Skeletal muscle tissue (tissue), 4 donors: ENCODE results near the gene DOCK4. TPM values are rescaled to one million over a fixed set of nuclear protein-coding genes. Genes with fewer than 3 reads are reported as not detected.
A peak's percentile ranks its signal among the peaks of the same experiment; 100 is the strongest.

Source experiments
- H3K27ac ChIP-seq: one replicate; pipeline ENCODE4 v1.7.0; 2013; ENCODE audit warnings: mild to moderate bottlenecking, low read depth, low read length, inconsistent platforms
- H3K27me3 ChIP-seq, 3 donors: one replicate each; pipeline ENCODE4 v1.7.0; 2013; ENCODE audit warnings: low read length in 3 of 3; ENCODE audit not compliant: control insufficient read depth in 3 of 3, insufficient read depth in 3 of 3
- H3K36me3 ChIP-seq, 3 donors: one replicate each; pipeline ENCODE4 v1.7.0; 2013; ENCODE audit warnings: low read length in 3 of 3; ENCODE audit not compliant: control insufficient read depth in 3 of 3, insufficient read depth in 3 of 3
- H3K4me1 ChIP-seq, 3 donors: one replicate each; pipeline ENCODE4 v1.7.0; 2013; ENCODE audit warnings: low read length in 3 of 3, mild to moderate bottlenecking in 3 of 3; ENCODE audit not compliant: control insufficient read depth in 3 of 3, insufficient read depth in 3 of 3
- H3K4me3 ChIP-seq, 3 donors: one replicate each; pipeline ENCODE4 v1.7.0; 2013; ENCODE audit warnings: low read length in 3 of 3
- H3K9ac ChIP-seq, 3 donors: one replicate each; pipeline ENCODE4 v1.7.0; 2013; ENCODE audit warnings: low read length in 3 of 3, mild to moderate bottlenecking in 3 of 3, moderate library complexity in 2 of 3, low read depth in 1 of 3
- H3K9me3 ChIP-seq, 3 donors: one replicate each; pipeline ENCODE4 v1.7.0; 2013; ENCODE audit warnings: low read length in 3 of 3; ENCODE audit not compliant: control insufficient read depth in 3 of 3
- total RNA-seq: library from RNA; depleted of rRNA; stranded (reverse); fragments of >200 nt; gene quantifications from one replicate; pipeline ENCODE4 v1.2.3, GENCODE V29; 2014
- donor health status: Osteomylitis.

DOCK4 gene
- total RNA-seq, 1 donor from 2014 or later = 24.5 TPM

DNA sequence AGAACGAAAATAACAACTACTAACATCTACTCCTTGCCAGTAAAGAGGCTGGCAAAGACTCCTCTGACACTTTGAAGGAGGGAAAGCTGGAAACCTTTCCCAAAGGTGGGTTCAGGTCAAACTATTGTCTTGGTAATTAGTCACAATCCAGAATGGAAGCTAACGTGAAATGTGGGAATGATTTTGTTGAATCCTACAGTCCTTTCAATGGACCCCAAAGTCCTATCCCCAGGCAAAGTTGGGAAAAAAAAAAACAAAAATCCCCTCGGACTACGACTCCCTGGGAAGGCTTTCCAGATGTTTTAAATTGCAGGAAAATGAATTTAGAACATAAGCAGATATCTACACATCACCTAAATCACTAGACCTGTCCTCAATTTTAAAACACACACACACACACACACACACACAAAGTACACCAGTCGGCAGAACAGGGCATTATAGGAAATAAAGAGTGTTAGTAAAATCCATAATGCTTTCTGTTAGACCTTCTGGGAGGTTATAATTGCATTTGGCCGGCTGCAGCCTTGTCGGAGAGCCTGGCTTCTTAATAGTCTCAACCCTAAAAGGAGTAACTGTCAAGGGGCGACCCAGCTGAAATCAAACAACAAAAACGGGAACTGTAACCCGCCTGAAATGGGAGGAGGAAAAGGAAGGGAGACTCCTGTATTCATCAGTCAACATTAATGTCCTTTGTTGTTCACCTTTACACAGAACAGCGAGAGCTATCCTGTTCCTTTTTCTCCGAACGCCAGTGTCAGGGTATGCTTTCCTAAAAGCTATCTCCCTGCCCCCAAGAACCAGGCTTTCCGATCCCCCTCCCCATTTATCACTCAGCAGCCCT is 1.5 kb downstream of the DOCK4 start:
- Histone ChIP-seq H3K9ac (peak overlapping the region; percentile 93 to 98 (median 94)), H3K27me3 (no peaks in the 10 kb centered on the region), H3K9me3 (no peaks in the 10 kb centered on the region), H3K27ac (peak overlapping the region; percentile 82), H3K36me3 (no peaks in the 10 kb centered on the region), H3K4me1 (peaks cover 5 to 30% (median 15%) of the 10 kb centered on the region in 3 donors), H3K4me3 (peak overlapping the region; percentile 96 to 99 (median 98))

DNA sequence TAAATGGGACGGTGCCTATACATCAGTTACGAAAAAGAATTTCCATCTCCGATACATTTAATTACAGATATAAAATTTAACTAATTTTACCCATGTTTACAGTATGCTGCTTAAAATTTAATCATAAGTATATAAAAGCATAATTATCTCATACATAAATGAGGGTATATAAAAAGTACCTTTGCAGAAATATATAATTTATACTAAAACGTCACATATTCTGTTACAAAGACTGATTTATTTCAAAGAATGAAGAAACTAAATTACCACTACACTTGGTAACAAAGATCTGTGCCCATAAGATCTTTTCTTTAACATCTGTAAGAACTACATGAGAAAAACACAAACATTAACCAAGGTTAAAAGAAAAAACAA is 2.8 kb downstream of the DOCK4 start:
- Histone ChIP-seq H3K27me3 (no peaks in the 10 kb centered on the region), H3K9me3 (no peaks in the 10 kb centered on the region), H3K27ac (no peak overlapping the region), H3K36me3 (no peaks in the 10 kb centered on the region), H3K4me3 (no peak overlapping the region), H3K4me1 (peaks cover 5 to 30% (median 15%) of the 10 kb centered on the region in 3 donors), H3K9ac (no peak overlapping the region)

DNA sequence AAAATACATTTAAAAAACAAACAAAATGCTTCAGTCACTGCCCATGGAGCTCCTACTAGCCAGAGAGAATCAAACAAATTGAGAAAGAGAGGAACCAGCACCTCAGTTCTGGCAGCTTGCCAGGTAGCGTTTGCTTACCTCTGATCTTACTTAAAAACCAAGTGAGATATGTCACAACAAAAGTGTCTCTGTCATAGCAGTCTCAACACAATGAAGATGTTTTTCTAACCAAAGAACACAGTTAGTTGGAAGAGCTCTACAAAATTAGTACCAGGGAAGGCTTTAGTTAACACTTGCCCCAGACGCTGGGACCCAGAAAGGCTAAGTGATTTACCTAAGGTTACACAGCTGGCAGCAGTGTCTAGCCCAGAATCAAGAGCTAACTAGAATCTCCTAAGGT is 3.4 kb downstream of the DOCK4 start:
- no peak overlapping the region for H3K4me3 ChIP-seq
- peaks cover 5 to 30% (median 15%) of the 10 kb centered on the region in 3 donors for H3K4me1 ChIP-seq
- no peak overlapping the region for H3K27ac ChIP-seq
- no peak overlapping the region for H3K9ac ChIP-seq
- no peaks in the 10 kb centered on the region for H3K36me3 ChIP-seq
- H3K9me3 ChIP-seq = no peaks in the 10 kb centered on the region
- H3K27me3 ChIP-seq = no peaks in the 10 kb centered on the region

DNA sequence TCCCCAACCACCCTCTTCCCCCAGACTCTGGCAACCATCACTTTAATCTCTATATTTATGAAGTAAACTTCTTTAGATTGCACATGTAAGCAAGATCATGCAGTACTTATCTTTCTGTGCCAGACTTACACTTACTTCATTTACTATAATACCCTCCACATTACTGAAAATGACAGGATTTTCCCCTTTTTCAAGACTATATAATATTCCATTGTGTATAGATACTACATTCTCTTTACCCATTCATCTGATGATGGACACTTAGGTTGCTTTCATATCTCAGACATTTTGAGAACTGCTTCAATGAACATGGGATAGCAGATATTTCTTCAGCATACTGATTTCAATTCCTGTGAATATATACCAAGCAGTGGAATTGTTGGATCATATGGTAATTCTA is 4.4 kb downstream of the DOCK4 start:
- no peak overlapping the region for H3K9ac ChIP-seq
- H3K9me3 ChIP-seq = no peaks in the 10 kb centered on the region
- no peaks in the 10 kb centered on the region for H3K27me3 ChIP-seq
- H3K36me3 ChIP-seq = no peaks in the 10 kb centered on the region
- no peak overlapping the region for H3K27ac ChIP-seq
- no peak overlapping the region for H3K4me3 ChIP-seq
- peaks cover 5 to 25% (median 15%) of the 10 kb centered on the region in 3 donors for H3K4me1 ChIP-seq

DNA sequence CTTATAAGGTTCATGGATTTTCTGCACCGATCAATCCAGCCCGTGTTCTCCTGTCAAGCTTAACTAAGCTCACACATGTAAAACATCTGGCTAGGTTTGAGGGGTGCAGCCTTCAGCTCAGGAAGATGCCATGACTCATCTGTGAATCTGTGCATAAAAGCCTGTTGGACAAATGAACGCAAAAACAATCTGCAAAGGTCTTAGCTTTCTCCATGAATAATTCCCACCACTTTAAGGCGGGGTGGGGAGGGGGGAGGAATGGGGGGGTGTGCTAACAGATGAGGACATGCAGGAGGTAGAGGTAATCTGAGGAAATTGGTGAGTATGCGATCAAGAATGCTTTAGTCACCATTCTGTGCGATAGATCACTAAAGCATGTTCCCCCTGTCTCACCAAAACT is 4.8 kb downstream of the DOCK4 start:
- Histone ChIP-seq H3K36me3 (no peaks in the 10 kb centered on the region), H3K9me3 (no peaks in the 10 kb centered on the region), H3K27me3 (no peaks in the 10 kb centered on the region), H3K9ac (no peak overlapping the region), H3K27ac (no peak overlapping the region), H3K4me1 (peaks cover 5 to 25% (median 15%) of the 10 kb centered on the region in 3 donors), H3K4me3 (no peak overlapping the region)

DNA sequence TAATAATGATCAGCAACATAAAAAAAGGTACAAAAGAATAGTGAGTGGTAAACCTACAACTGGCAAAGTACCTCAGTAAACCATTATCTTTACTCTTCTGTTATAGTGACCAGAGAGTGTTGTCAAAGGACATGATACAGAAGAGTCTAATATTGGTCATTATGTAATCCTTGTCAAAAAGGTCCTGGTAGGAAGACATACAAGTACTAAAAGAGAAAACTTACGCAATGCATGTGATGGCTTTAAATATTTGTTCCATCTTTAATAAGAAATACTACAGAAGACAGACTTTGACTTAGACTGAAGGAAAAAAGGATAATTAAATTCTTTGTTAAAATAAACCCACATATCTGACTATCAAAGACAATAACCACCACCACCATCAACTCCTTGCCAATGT is 6.5 kb downstream of the DOCK4 start:
- H3K4me1 ChIP-seq = peaks cover 5 to 13% (median 11%) of the 10 kb centered on the region in 3 donors
- no peaks in the 10 kb centered on the region for H3K27me3 ChIP-seq
- no peak overlapping the region for H3K27ac ChIP-seq
- no peak overlapping the region for H3K9ac ChIP-seq
- H3K9me3 ChIP-seq = no peaks in the 10 kb centered on the region
- no peak overlapping the region for H3K4me3 ChIP-seq
- no peaks in the 10 kb centered on the region for H3K36me3 ChIP-seq

DNA sequence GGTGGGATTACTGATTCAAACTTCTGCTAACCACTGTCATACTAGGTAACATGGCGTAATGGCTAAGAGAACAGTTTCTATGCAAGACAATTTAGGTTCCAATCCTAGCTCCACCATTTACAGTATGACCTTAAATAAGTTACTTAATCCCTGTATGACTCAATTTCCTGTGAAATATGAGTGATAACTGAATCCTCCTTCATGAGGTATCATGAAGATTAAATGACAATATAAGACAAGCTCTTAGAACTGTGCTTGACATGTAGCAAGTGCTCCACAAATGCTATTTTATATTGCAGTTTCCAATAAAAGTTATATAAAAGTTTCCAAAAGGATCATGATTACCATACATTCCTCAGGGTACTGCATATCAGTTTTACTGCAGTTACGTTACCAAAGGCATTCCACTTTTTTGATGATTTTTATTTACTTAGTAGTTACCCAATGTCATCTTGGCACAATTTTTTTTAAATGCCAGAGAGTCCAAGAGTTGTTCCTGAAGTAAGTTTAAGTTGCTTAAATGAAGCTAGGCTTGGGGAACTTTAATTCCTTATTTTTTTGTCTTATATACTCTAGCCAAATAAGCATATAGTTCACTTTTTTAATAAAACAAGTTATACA is 7.1 kb downstream of the DOCK4 start:
- Histone ChIP-seq H3K9me3 (no peaks in the 10 kb centered on the region), H3K4me3 (no peak overlapping the region), H3K36me3 (no peaks in the 10 kb centered on the region), H3K27ac (no peak overlapping the region), H3K4me1 (peaks cover 3 to 7% (median 5%) of the 10 kb centered on the region in 3 donors), H3K9ac (no peak overlapping the region), H3K27me3 (no peaks in the 10 kb centered on the region)

DNA sequence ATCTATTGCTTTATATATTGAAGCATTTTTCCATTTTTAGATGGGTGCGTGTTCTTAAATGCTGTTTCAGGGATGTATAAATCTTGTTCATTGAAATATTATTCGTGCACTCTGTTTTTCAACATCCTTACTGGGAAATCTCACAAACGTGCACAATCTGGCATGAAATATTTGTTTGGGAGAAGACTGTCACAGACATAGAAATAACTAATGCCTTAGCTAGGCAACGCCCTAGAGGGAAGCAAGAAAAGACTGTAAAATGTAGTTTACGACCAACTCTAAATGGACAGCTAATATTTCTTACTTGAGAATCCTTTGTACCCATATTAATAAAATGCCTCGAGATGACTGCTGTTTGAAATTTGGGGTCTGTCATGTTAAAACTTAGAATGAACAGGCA is 8.9 kb downstream of the DOCK4 start:
- H3K4me1 ChIP-seq = no peaks in the 10 kb centered on the region
- H3K9ac ChIP-seq = no peak overlapping the region
- H3K36me3 ChIP-seq = no peaks in the 10 kb centered on the region
- no peak overlapping the region for H3K4me3 ChIP-seq
- H3K27ac ChIP-seq = no peak overlapping the region
- H3K9me3 ChIP-seq = peaks cover 0 to 2% (median 2%) of the 10 kb centered on the region in 3 donors
- H3K27me3 ChIP-seq = no peaks in the 10 kb centered on the region

DNA sequence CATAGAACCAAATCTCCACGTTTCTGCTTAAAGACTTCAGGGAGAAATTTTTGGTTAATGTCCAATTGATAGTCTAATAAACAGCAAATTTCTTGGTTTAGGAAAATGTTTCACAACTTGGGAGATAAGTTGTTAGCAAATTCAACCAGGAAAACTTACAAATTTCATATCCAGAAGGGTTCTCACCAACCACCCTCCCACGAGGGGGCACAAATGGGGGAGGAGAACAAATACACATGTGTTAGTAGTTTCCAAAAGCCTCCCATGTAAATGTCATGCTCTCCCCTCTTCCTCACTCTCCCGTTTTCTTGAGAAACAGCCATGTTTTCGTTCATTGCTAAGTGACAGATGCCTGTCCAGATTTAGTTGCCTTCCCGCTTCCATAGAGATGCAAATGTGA is 10.5 kb downstream of the DOCK4 start:
- Histone ChIP-seq H3K36me3 (no peaks in the 10 kb centered on the region), H3K27ac (no peak overlapping the region), H3K4me3 (no peak overlapping the region), H3K27me3 (no peaks in the 10 kb centered on the region), H3K4me1 (no peaks in the 10 kb centered on the region), H3K9ac (no peak overlapping the region), H3K9me3 (peaks cover 0 to 2% (median 2%) of the 10 kb centered on the region in 3 donors)

DNA sequence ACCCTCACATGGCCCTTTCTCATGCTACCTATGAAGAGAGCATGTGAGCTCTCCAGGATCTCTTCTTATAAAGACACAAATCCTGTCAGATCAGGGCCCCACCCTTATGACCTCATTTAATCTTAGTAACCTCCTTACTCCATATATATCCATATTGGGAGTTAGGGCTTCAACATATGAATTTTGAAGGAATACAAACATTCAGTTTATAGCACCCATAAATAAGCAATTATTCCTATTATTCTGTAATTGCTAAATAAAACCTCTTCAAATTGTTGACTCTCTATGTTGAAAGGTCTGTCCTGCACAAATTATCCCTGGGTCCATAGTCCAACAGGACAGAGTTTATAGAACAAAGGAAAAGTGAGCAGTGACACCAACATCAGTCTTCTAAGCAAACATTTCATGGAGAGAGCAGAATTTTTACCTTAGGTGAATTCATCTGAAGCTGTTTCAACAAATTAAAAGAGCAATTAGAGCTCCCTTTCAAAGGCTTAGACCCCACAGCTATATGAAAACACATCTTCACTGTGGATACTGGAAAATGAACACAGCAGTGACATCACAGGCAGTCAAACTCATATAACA is 12.2 kb downstream of the DOCK4 start:
- Histone ChIP-seq H3K4me3 (no peak overlapping the region), H3K9ac (no peak overlapping the region), H3K27ac (no peak overlapping the region), H3K9me3 (peaks cover 0 to 2% (median 2%) of the 10 kb centered on the region in 3 donors), H3K36me3 (no peaks in the 10 kb centered on the region), H3K4me1 (no peaks in the 10 kb centered on the region), H3K27me3 (no peaks in the 10 kb centered on the region)
